ENCODE data around the gene JARID2.

The JARID2 gene

DNA sequence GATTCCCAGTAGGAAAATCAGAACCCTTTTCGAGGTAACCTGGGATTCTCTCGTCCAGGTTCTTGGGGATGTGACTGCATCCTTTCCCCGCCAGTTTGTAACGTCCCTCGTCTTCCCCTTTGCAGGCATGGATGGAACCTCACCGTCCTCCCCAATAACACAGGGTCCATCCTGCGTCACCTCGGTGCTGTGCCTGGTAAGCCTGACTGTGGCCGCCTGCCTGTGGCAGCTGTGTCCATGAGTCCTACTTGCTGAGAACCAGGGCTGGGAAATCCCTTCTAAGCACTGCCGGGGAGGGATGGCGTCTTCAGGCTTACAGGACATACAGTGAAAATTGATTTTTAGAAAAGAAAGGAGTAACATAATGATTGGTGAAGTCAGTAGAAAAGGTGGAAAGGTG, 261.4 kb downstream of the JARID2 start:
- Histone ChIP-seq H3K27me3 (ENCODE audit: control insufficient read depth in 1 of 2, insufficient read depth in 2 of 2, low read length in 2 of 2) (no peaks in the 10 kb centered on the region), H3K9ac (ENCODE audit: low read depth in 1 of 2, low read length in 2 of 2) (no peak overlapping the region), H3K4me1 (ENCODE audit: control insufficient read depth in 1 of 2, insufficient read depth in 2 of 2, low read length in 2 of 2) (peaks cover 5 to 6% of the 10 kb centered on the region in 2 donors), H3K27ac (ENCODE audit: low read depth, low read length) (no peak overlapping the region), H3K9me3 (ENCODE audit: control insufficient read depth in 1 of 2, low read length in 2 of 2) (no peaks in the 10 kb centered on the region), H3K36me3 (ENCODE audit: control insufficient read depth in 1 of 2, insufficient read depth in 2 of 2, low read length in 2 of 2) (peaks cover 21 to 62% of the 10 kb centered on the region in 2 donors), H3K4me3 (ENCODE audit: low read depth in 1 of 2, low read length in 2 of 2) (no peak overlapping the region)

- Histone ChIP-seq H3K27ac (ENCODE audit: low read depth, low read length) (no peak overlapping the region), H3K4me3 (ENCODE audit: low read depth in 1 of 2, low read length in 2 of 2) (no peak overlapping the region), H3K9ac (ENCODE audit: low read depth in 1 of 2, low read length in 2 of 2) (no peak overlapping the region), H3K36me3 (ENCODE audit: control insufficient read depth in 1 of 2, insufficient read depth in 2 of 2, low read length in 2 of 2) (peaks cover 23 to 67% of the 10 kb centered on the region in 2 donors), H3K9me3 (ENCODE audit: control insufficient read depth in 1 of 2, low read length in 2 of 2) (no peaks in the 10 kb centered on the region), H3K27me3 (ENCODE audit: control insufficient read depth in 1 of 2, insufficient read depth in 2 of 2, low read length in 2 of 2) (no peaks in the 10 kb centered on the region), H3K4me1 (ENCODE audit: control insufficient read depth in 1 of 2, insufficient read depth in 2 of 2, low read length in 2 of 2) (peaks cover 5 to 6% of the 10 kb centered on the region in 2 donors)
Observed at GRCh38 chr6:15507746-15508145, 261.9 kb downstream of the JARID2 start.

GRCh38 chr6:15508441-15508871, 262.6 kb downstream of the JARID2 start:
- Histone ChIP-seq H3K27ac (ENCODE audit: low read depth, low read length) (no peak overlapping the region), H3K27me3 (ENCODE audit: control insufficient read depth in 1 of 2, insufficient read depth in 2 of 2, low read length in 2 of 2) (no peaks in the 10 kb centered on the region), H3K9me3 (ENCODE audit: control insufficient read depth in 1 of 2, low read length in 2 of 2) (no peaks in the 10 kb centered on the region), H3K4me3 (ENCODE audit: low read depth in 1 of 2, low read length in 2 of 2) (no peak overlapping the region), H3K36me3 (ENCODE audit: control insufficient read depth in 1 of 2, insufficient read depth in 2 of 2, low read length in 2 of 2) (peaks cover 25 to 72% of the 10 kb centered on the region in 2 donors), H3K9ac (ENCODE audit: low read depth in 1 of 2, low read length in 2 of 2) (no peak overlapping the region), H3K4me1 (ENCODE audit: control insufficient read depth in 1 of 2, insufficient read depth in 2 of 2, low read length in 2 of 2) (peaks cover 5 to 6% of the 10 kb centered on the region in 2 donors)

DNA sequence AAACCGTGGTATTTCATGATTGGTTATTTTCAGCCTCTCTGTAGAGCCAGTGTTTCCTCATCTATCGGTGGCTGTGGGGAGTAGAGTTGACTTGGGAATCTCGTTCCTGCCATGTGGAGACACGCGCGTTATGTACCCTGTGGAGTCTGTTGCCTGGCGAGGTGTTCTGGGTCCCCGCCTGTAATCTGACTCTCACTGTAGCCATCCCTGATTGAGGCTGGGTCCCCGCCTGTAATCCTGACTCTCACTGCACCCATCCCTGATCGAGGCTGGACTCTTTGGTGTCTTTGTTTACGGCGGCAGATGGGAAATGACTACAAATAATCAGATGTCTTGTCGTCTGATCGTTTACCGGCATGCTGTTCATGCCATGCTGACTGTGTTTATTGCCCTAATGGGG, 263.1 kb downstream of the JARID2 start:
- no peak overlapping the region for H3K27ac ChIP-seq (ENCODE audit: low read depth, low read length)
- no peak overlapping the region for H3K9ac ChIP-seq (ENCODE audit: low read depth in 1 of 2, low read length in 2 of 2)
- peaks cover 28 to 76% of the 10 kb centered on the region in 2 donors for H3K36me3 ChIP-seq (ENCODE audit: control insufficient read depth in 1 of 2, insufficient read depth in 2 of 2, low read length in 2 of 2)
- no peaks in the 10 kb centered on the region for H3K27me3 ChIP-seq (ENCODE audit: control insufficient read depth in 1 of 2, insufficient read depth in 2 of 2, low read length in 2 of 2)
- H3K9me3 ChIP-seq (ENCODE audit: control insufficient read depth in 1 of 2, low read length in 2 of 2), result no peaks in the 10 kb centered on the region
- peaks cover 5 to 6% of the 10 kb centered on the region in 2 donors for H3K4me1 ChIP-seq (ENCODE audit: control insufficient read depth in 1 of 2, insufficient read depth in 2 of 2, low read length in 2 of 2)
- H3K4me3 ChIP-seq (ENCODE audit: low read depth in 1 of 2, low read length in 2 of 2), result no peak overlapping the region

DNA sequence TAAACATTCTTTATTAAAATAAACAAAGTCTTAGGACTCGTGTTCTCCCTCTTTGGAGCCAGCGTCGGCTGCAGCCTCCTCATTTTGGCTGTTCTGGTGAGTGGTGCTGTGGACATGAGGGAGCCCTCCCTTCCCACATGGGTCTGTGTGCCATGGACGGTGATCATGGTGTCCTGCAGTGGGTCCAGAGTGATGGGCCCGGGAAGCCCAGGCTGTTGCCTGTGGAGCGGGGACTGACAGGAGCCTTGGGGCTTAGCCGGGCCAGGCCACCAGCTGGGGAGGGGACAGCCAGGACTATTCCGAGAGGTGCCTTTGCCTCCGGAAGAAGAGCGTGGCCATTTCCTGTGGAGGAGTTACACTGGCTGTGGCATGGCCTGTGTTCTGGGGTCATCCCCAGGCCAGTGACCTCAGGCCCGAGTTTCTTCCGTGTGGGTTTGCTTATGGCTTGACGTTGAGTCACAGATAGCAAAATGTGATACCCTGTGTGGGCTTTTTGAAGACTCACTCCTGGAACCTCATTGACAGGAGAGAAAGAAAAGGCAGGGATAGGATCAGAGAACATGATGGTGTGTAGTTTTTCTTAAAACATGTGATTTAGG, 263.6 kb downstream of the JARID2 start:
- no peaks in the 10 kb centered on the region for H3K9me3 ChIP-seq (ENCODE audit: control insufficient read depth in 1 of 2, low read length in 2 of 2)
- H3K27me3 ChIP-seq (ENCODE audit: control insufficient read depth in 1 of 2, insufficient read depth in 2 of 2, low read length in 2 of 2), result no peaks in the 10 kb centered on the region
- H3K36me3 ChIP-seq (ENCODE audit: control insufficient read depth in 1 of 2, insufficient read depth in 2 of 2, low read length in 2 of 2), result peaks cover 31 to 81% of the 10 kb centered on the region in 2 donors
- no peak overlapping the region for H3K4me3 ChIP-seq (ENCODE audit: low read depth in 1 of 2, low read length in 2 of 2)
- H3K9ac ChIP-seq (ENCODE audit: low read depth in 1 of 2, low read length in 2 of 2), result no peak overlapping the region
- H3K27ac ChIP-seq (ENCODE audit: low read depth, low read length), result no peak overlapping the region
- H3K4me1 ChIP-seq (ENCODE audit: control insufficient read depth in 1 of 2, insufficient read depth in 2 of 2, low read length in 2 of 2), result peaks cover 5 to 6% of the 10 kb centered on the region in 2 donors

GRCh38 chr6:15510121-15510520, 264.3 kb downstream of the JARID2 start:
- H3K27me3 ChIP-seq (ENCODE audit: control insufficient read depth in 1 of 2, insufficient read depth in 2 of 2, low read length in 2 of 2), result no peaks in the 10 kb centered on the region
- H3K4me1 ChIP-seq (ENCODE audit: control insufficient read depth in 1 of 2, insufficient read depth in 2 of 2, low read length in 2 of 2), result peaks cover 5 to 6% of the 10 kb centered on the region in 2 donors
- H3K9me3 ChIP-seq (ENCODE audit: control insufficient read depth in 1 of 2, low read length in 2 of 2), result no peaks in the 10 kb centered on the region
- no peak overlapping the region for H3K27ac ChIP-seq (ENCODE audit: low read depth, low read length)
- no peak overlapping the region for H3K9ac ChIP-seq (ENCODE audit: low read depth in 1 of 2, low read length in 2 of 2)
- H3K36me3 ChIP-seq (ENCODE audit: control insufficient read depth in 1 of 2, insufficient read depth in 2 of 2, low read length in 2 of 2), result peaks cover 31 to 88% of the 10 kb centered on the region in 2 donors
- no peak overlapping the region for H3K4me3 ChIP-seq (ENCODE audit: low read depth in 1 of 2, low read length in 2 of 2)

GRCh38 chr6:15510536-15511247, 264.8 kb downstream of the JARID2 start:
- H3K27me3 ChIP-seq (ENCODE audit: control insufficient read depth in 1 of 2, insufficient read depth in 2 of 2, low read length in 2 of 2), result no peaks in the 10 kb centered on the region
- no peaks in the 10 kb centered on the region for H3K9me3 ChIP-seq (ENCODE audit: control insufficient read depth in 1 of 2, low read length in 2 of 2)
- no peak overlapping the region for H3K4me3 ChIP-seq (ENCODE audit: low read depth in 1 of 2, low read length in 2 of 2)
- no peak overlapping the region for H3K27ac ChIP-seq (ENCODE audit: low read depth, low read length)
- H3K36me3 ChIP-seq (ENCODE audit: control insufficient read depth in 1 of 2, insufficient read depth in 2 of 2, low read length in 2 of 2), result peaks cover 28 to 86% of the 10 kb centered on the region in 2 donors
- peaks cover under 1% of the 10 kb centered on the region in 2 donors for H3K4me1 ChIP-seq (ENCODE audit: control insufficient read depth in 1 of 2, insufficient read depth in 2 of 2, low read length in 2 of 2)
- no peak overlapping the region for H3K9ac ChIP-seq (ENCODE audit: low read depth in 1 of 2, low read length in 2 of 2)

GRCh38 chr6:15511248-15512125, 265.6 kb downstream of the JARID2 start:
- Histone ChIP-seq H3K9ac (ENCODE audit: low read depth in 1 of 2, low read length in 2 of 2) (no peak overlapping the region), H3K27me3 (ENCODE audit: control insufficient read depth in 1 of 2, insufficient read depth in 2 of 2, low read length in 2 of 2) (no peaks in the 10 kb centered on the region), H3K4me1 (ENCODE audit: control insufficient read depth in 1 of 2, insufficient read depth in 2 of 2, low read length in 2 of 2) (no peaks in the 10 kb centered on the region), H3K4me3 (ENCODE audit: low read depth in 1 of 2, low read length in 2 of 2) (no peak overlapping the region), H3K9me3 (ENCODE audit: control insufficient read depth in 1 of 2, low read length in 2 of 2) (no peaks in the 10 kb centered on the region), H3K27ac (ENCODE audit: low read depth, low read length) (no peak overlapping the region), H3K36me3 (ENCODE audit: control insufficient read depth in 1 of 2, insufficient read depth in 2 of 2, low read length in 2 of 2) (peaks cover 27 to 87% of the 10 kb centered on the region in 2 donors)

DNA sequence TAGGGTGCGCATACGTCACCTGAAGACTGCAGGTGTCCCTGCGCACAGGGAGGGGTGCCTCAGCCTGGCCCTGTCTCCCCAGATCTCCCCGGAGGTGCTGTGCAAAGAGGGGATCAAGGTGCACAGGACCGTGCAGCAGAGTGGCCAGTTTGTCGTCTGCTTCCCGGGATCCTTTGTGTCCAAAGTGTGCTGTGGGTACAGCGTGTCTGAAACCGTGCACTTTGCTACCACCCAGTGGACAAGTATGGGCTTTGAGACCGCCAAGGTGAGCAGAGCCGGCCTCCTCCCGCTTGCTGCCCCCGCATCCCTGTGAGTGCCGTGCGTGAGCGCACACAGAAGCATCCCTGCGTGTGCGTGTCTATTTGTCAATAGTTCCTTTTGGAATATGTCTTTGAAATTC, 266.3 kb downstream of the JARID2 start:
- H3K9ac ChIP-seq (ENCODE audit: low read depth in 1 of 2, low read length in 2 of 2), result no peak overlapping the region
- H3K27me3 ChIP-seq (ENCODE audit: control insufficient read depth in 1 of 2, insufficient read depth in 2 of 2, low read length in 2 of 2), result no peaks in the 10 kb centered on the region
- no peak overlapping the region for H3K4me3 ChIP-seq (ENCODE audit: low read depth in 1 of 2, low read length in 2 of 2)
- H3K9me3 ChIP-seq (ENCODE audit: control insufficient read depth in 1 of 2, low read length in 2 of 2), result no peaks in the 10 kb centered on the region
- H3K36me3 ChIP-seq (ENCODE audit: control insufficient read depth in 1 of 2, insufficient read depth in 2 of 2, low read length in 2 of 2), result peaks cover 27 to 87% of the 10 kb centered on the region in 2 donors
- no peaks in the 10 kb centered on the region for H3K4me1 ChIP-seq (ENCODE audit: control insufficient read depth in 1 of 2, insufficient read depth in 2 of 2, low read length in 2 of 2)
- no peak overlapping the region for H3K27ac ChIP-seq (ENCODE audit: low read depth, low read length)

DNA sequence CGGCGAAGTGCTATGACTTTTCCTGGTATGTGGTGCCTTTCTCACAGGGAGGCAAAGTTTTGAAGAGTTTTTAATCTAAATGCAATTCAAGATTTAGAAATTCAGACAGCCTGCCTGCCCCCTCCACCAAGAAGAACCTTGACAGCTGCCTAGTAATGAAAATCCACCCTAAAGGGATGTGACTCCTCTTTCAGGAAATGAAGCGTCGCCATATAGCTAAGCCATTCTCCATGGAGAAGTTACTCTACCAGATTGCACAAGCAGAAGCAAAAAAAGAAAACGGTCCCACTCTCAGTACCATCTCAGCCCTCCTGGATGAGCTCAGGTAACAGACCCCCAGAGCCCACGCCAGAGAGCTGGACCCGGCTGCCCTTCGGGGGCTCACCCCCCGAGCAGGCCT, 266.9 kb downstream of the JARID2 start:
- no peak overlapping the region for H3K27ac ChIP-seq (ENCODE audit: low read depth, low read length)
- H3K36me3 ChIP-seq (ENCODE audit: control insufficient read depth in 1 of 2, insufficient read depth in 2 of 2, low read length in 2 of 2), result peaks cover 27 to 87% of the 10 kb centered on the region in 2 donors
- H3K4me1 ChIP-seq (ENCODE audit: control insufficient read depth in 1 of 2, insufficient read depth in 2 of 2, low read length in 2 of 2), result no peaks in the 10 kb centered on the region
- H3K9ac ChIP-seq (ENCODE audit: low read depth in 1 of 2, low read length in 2 of 2), result no peak overlapping the region
- no peaks in the 10 kb centered on the region for H3K27me3 ChIP-seq (ENCODE audit: control insufficient read depth in 1 of 2, insufficient read depth in 2 of 2, low read length in 2 of 2)
- H3K4me3 ChIP-seq (ENCODE audit: low read depth in 1 of 2, low read length in 2 of 2), result no peak overlapping the region
- H3K9me3 ChIP-seq (ENCODE audit: control insufficient read depth in 1 of 2, low read length in 2 of 2), result no peaks in the 10 kb centered on the region

All from duodenal mucosa (tissue), 2 donors.